NCI-H146 (cell line): ENCODE data around the gene FBXL13.
"Not testable (repeated sequence)": the region's sequence is repeated elsewhere in the genome, so short reads cannot be mapped to it uniquely, and the experiment has no call there.

Source experiments
- DNase-seq: peaks from one replicate; lab custom pipeline; 2025; lab: John Stamatoyannopoulos, UW

Gene FBXL13

DNA sequence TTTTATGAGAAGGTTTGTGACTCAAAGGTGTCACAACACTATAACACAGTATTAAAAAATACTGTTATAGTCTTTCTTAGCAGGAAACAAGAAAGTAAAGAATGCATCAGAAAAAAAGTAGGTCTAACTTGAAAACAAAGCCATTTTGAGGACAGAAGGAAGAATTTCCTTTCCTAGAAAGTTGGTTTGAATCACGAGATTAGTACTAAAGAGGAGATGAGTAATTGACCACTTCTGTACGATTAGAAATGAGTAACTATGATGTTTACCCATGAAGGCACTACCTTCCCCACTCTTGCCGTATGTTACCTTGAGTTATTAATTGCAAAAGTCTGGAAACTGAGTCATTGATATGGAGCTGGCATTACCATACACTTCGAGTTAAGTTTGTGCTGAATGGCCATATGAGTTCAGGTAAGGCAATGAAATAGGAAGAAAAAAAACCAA, 260.5 kb downstream of the FBXL13 start:
- DNase-seq = no peak

- DNase-seq = no peak
Observed at GRCh38 chr7:102813191-102814024, 261.2 kb downstream of the FBXL13 start.

DNA sequence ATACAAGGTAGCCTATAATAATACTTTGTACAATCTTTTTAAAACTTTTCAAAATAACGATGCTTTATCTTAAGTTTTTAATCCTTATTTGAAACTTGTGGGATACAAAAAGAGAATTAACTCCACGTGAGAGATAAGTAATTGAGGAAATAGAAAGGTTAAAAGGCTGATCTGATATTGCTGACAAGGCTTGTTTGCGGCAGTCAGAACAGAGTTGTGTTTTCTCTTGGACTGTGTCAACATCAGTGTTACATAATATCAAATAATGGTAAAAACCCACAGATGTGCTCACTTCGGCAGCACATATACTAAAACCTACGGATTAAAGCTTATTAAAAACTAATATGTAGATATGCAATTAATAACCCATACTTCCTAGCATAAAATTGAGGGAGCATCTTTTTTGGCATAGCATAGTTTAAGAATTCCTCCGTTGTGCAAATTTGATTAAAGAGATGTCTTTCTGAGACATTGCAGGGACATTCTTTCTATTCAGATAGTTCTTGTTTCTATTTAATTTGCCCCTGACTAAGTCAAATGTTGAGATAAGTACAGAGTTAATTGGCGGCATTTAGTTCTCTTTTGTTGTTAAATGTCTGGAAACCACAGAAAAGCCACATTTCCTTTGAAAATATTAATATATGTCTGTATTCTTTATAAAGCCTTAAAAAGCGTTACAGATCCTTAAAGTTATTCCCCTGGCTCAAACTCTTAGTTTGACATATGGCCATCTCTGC, 262.5 kb downstream of the FBXL13 start:
- DNase-seq = no peak

- DNase-seq = no peak
Observed at GRCh38 chr7:102810916-102811315, 263.7 kb downstream of the FBXL13 start.

GRCh38 chr7:102806613-102807012, 268.0 kb downstream of the FBXL13 start:
- no peak for DNase-seq

- not testable (repeated sequence) for DNase-seq
Observed at GRCh38 chr7:102795987-102796595, 278.5 kb downstream of the FBXL13 start.

- not testable (repeated sequence) for DNase-seq
Observed at GRCh38 chr7:102794567-102794966, 280.0 kb downstream of the FBXL13 start.

- DNase-seq = not testable (repeated sequence)
Observed at GRCh38 chr7:102791831-102792230, 282.8 kb downstream of the FBXL13 start.

DNA sequence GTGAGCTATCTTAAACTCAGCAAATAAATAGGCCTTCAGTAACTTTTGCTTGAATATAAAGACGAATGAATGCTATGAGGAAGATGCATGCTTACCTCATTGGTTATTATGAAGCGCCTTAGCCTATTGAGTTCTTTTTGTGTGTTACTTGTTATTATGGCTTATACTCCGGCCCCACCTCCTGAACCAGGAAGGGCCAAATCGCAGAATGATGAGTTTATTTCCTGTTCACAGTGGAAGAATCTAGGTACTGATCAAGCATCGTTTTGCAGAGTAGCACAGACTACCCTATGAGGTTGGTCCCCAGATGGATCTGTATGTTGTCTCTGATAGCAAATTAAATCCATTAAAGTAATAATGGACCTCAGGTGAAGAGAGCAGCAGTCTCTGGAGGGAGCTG, 283.2 kb downstream of the FBXL13 start:
- not testable (repeated sequence) for DNase-seq

DNA sequence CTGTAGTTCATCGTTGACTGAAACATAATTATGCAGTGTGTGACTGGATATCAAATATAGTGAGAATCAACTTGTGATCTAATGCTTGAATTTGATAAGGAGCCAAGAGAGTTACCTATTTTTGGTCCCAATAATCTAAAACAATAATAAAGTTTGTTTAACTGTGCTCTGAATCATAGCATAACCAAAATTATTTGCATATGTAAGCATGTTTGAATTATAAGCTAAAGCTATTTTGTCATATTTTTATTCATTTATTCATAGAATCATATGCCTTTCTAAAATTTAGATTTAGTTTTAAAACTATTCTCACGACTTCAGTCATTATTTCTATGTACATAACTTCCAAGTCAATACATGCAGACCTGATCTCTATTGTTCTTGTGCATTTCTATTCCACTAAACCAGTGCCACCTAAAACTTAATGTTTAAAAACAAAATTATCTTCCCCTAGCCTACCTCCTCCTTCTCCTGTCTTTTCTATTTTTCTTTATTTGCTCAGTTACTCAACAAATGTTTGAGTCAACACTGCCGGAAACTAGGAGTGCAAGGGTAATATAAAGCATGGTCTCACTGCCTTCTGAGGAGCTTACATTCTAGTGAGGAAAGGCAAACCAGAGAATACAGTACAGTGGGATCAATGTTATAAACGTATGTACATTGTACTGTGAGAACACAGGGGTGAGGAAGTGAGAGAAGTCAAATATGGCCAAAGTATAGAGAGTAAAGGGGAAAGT, 284.1 kb downstream of the FBXL13 start:
- DNase-seq = not testable (repeated sequence)

DNA sequence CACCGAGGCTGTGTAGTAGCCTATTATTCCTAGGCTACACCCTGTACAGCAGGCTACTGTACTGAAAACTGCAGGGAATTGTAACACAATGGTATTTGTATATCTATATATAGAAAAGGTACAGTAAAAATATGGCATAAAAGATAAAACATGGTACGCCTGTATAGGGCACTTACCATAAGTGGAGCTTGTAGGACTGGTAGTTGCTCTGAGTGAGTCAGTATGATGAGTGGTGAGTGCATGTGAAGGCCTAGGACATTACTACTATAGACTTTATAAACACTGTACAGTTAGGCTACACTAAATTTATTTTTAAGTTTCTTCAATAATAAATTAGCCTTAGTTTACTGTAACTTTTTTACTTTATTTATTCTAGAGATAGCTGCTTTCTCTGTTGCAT, 285.8 kb downstream of the FBXL13 start:
- DNase-seq = not testable (repeated sequence)

DNA sequence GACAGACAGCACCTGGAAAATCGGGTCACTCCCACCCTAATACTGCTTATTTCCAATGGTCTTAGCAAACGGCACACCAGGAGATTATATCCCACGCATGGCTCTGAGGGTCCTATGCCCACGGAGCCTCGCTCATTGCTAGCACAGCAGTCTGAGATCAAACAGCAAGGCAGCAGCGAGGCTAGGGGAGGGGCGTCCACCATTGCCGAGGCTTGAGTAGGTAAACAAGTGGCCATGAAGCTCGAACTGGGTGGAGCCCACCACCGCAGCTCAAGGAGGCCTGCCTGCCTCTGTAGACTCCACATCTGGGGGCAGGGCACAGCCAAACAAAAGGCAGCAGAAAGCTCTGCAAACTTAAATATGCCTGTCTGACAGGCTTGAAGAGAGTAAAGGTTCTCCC, 293.7 kb downstream of the FBXL13 start:
- not testable (repeated sequence) for DNase-seq

- DNase-seq = not testable (repeated sequence)
Observed at GRCh38 chr7:102778663-102779062, 295.9 kb downstream of the FBXL13 start.

DNA sequence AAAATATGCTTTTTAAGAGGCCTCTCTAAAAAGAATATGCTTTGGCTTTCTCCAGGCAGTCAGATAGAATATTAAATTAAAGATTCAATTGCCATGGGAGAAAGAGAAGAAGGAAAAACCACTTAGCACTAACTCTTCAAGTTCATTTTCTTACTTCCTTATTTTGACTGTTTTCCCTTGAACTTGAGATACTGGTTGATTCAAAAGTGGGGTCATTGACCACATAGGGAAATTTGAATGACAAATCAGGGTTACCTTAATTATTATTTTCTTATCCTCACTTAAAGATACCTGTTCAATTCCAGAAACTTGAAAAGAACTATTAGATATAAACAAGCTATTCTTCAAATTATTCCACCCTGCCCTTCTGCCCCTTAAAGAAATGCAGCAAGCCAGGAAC, 298.4 kb downstream of the FBXL13 start:
- DNase-seq = not testable (repeated sequence)

DNA sequence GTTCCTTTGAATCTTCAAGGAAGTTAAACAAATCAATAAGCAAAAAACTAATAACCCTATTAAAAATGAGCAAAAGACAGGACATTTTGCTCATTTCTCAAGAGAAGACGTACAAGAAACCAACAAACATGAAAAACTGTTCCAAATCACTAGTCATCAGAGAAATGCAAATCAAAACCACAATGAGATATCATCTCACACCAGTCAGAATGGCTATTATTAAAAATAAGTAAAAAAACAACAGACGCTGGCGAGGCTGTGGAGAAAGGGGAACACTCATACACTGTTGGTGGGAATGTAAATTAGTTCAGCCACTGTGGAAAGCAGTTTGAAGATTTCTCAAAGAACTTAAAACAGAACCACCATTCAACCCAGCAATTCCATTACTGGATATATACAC, 304.1 kb downstream of the FBXL13 start:
- not testable (repeated sequence) for DNase-seq

GRCh38 chr7:102769657-102770192, 304.9 kb downstream of the FBXL13 start:
- DNase-seq = not testable (repeated sequence)

DNA sequence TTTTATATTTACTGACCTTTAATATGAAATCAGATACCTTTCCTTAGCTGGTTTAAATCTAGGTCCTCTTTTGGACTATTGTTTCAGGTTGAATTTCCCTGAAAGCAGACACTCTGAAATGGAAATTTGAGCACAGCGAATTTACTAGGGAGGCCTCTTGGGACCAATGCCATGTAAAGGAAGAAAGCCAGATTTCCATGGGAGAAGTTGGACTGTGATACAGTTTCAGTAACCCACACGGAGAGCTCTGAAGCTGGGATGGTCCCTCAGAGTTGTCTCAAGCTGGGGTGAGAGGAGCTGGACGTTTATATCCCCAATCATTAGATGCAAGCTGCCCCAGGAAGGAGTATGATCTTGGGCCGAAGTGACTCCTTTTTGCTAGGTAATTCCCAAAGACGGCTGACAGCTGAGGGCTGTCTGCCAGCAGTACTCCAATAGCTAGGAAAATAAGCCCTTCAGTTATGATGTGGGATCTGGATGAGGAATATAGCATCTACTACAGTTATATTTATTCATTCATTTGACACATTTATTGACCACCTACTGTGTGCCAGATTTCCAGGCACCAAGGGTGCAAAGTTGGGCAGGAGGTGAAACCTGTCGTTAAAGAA, 311.2 kb downstream of the FBXL13 start:
- not testable (repeated sequence) for DNase-seq
